Stimulated activated CD8-positive, alpha-beta memory T cell treated with anti-CD3 and anti-CD28 coated beads, Interleukin-2, amount 100 ng/mL, for 48 hours (primary cell): Measurements from ENCODE around the gene QRFP.
"Not testable (repeated sequence)": the region's sequence is repeated elsewhere in the genome, so short reads cannot be mapped to it uniquely, and the experiment has no call there.

ENCODE experiments used
- DNase-seq, 2 donors: peaks; one replicate each; pipeline ENCODE4 v3.0.0-alpha.2; 2020; ENCODE audit warnings: low read depth in 2 of 2

The QRFP gene

GRCh38 chr9:130849356-130849755 lies 47.3 kb downstream of the QRFP start:
- DNase-seq = no peak

GRCh38 chr9:130848514-130848913 lies 48.1 kb downstream of the QRFP start:
- not testable (repeated sequence) for DNase-seq

- DNase-seq = no peak
Measured at GRCh38 chr9:130847306-130848217, 49.0 kb downstream of the QRFP start.

GRCh38 chr9:130846487-130847305 lies 49.9 kb downstream of the QRFP start:
- no peak for DNase-seq

GRCh38 chr9:130845901-130846481 lies 50.6 kb downstream of the QRFP start:
- no peak for DNase-seq

- no peak for DNase-seq
Measured at GRCh38 chr9:130845254-130845653, 51.4 kb downstream of the QRFP start.

GRCh38 chr9:130844044-130844451 lies 52.6 kb downstream of the QRFP start:
- DNase-seq = no peak

GRCh38 chr9:130843049-130843908 lies 53.3 kb downstream of the QRFP start:
- DNase-seq = no peak
